ENCODE data around the gene NEO1. TPM values are rescaled to one million over a fixed set of nuclear protein-coding genes. Genes with fewer than 3 reads are reported as not detected.

The NEO1 gene
- total RNA-seq, 1 donor from 2014 or later = 37.8 TPM

- TF ChIP-seq, protein P1, sequence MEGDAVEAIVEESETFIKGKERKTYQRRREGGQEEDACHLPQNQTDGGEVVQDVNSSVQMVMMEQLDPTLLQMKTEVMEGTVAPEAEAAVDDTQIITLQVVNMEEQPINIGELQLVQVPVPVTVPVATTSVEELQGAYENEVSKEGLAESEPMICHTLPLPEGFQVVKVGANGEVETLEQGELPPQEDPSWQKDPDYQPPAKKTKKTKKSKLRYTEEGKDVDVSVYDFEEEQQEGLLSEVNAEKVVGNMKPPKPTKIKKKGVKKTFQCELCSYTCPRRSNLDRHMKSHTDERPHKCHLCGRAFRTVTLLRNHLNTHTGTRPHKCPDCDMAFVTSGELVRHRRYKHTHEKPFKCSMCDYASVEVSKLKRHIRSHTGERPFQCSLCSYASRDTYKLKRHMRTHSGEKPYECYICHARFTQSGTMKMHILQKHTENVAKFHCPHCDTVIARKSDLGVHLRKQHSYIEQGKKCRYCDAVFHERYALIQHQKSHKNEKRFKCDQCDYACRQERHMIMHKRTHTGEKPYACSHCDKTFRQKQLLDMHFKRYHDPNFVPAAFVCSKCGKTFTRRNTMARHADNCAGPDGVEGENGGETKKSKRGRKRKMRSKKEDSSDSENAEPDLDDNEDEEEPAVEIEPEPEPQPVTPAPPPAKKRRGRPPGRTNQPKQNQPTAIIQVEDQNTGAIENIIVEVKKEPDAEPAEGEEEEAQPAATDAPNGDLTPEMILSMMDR (IDR thresholded peaks at IDR 0.05) = no peak
- Histone ChIP-seq H3K27ac (no peak overlapping the region), H3K4me3 (no peak overlapping the region), H3K4me1 (no peaks in the 10 kb centered on the region), H3K36me3 (no peaks in the 10 kb centered on the region), H3K27me3 (ENCODE audit: low read depth) (peaks cover 5% of the 10 kb centered on the region), H3K9me3 (no peaks in the 10 kb centered on the region)
- DNase-seq = no peak
- no peak for ATAC-seq
- intact Hi-C loops (cut with DNase I) = no loop called here
Observed at GRCh38 chr15:73023071-73023470, 29.2 kb upstream of the NEO1 start.

- Histone ChIP-seq H3K4me3 (no peak overlapping the region), H3K27ac (no peak overlapping the region), H3K27me3 (ENCODE audit: low read depth) (peaks cover 5% of the 10 kb centered on the region), H3K4me1 (peaks cover under 1% of the 10 kb centered on the region), H3K9me3 (no peaks in the 10 kb centered on the region), H3K36me3 (no peaks in the 10 kb centered on the region)
- ATAC-seq = peak; percentile 83 to 84
- TF ChIP-seq, protein P1 (IDR thresholded peaks at IDR 0.05) = no peak
- intact Hi-C loops (cut with DNase I) = no loop called here
- DNase-seq = peak; percentile 59
Observed at GRCh38 chr15:73024168-73024567, 28.1 kb upstream of the NEO1 start.

DNA sequence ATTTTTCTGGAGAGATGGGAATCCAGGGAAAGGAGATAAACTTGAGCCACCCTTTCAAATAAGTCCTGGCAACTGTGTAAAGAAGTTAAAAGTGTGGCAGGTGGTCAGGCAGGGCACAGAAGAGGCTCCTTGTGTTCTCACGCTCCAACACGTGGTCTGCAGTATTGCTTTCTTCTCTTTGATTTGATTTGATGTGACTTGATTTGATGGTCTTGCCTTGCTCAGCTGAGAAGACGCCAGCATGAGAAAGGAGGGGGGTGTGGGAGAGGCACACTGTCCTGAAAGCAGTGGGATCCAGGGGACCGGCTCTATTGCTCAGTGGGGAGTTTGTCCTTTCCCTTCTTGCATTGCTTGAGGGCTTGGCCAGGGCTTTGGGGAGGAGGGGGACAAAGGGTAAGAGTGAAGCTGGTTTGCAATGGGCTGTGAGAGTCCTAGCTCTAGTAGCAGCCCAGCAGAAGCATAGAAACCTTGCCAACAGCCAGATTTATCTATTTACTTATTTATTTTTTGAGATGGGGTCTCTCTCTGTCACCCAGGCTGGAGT, 25.7 kb upstream of the NEO1 start:
- H3K4me3 ChIP-seq = no peak overlapping the region
- intact Hi-C loops (cut with DNase I) = no loop called here
- H3K27me3 ChIP-seq (ENCODE audit: low read depth) = no peaks in the 10 kb centered on the region
- TF ChIP-seq, protein P1 (IDR thresholded peaks at IDR 0.05) = no peak
- no peak for DNase-seq
- no peaks in the 10 kb centered on the region for H3K9me3 ChIP-seq
- H3K4me1 ChIP-seq = peaks cover 12% of the 10 kb centered on the region
- no peaks in the 10 kb centered on the region for H3K36me3 ChIP-seq
- no peak overlapping the region for H3K27ac ChIP-seq
- ATAC-seq = no peak

GRCh38 chr15:73028031-73028430, 24.2 kb upstream of the NEO1 start:
- Histone ChIP-seq H3K36me3 (no peaks in the 10 kb centered on the region), H3K27me3 (ENCODE audit: low read depth) (no peaks in the 10 kb centered on the region), H3K4me1 (peaks cover 12% of the 10 kb centered on the region), H3K9me3 (no peaks in the 10 kb centered on the region), H3K4me3 (no peak overlapping the region), H3K27ac (no peak overlapping the region)
- no peak for ATAC-seq
- intact Hi-C loops (cut with DNase I) = no loop called here
- TF ChIP-seq, protein P1 (IDR thresholded peaks at IDR 0.05) = no peak
- no peak for DNase-seq

DNA sequence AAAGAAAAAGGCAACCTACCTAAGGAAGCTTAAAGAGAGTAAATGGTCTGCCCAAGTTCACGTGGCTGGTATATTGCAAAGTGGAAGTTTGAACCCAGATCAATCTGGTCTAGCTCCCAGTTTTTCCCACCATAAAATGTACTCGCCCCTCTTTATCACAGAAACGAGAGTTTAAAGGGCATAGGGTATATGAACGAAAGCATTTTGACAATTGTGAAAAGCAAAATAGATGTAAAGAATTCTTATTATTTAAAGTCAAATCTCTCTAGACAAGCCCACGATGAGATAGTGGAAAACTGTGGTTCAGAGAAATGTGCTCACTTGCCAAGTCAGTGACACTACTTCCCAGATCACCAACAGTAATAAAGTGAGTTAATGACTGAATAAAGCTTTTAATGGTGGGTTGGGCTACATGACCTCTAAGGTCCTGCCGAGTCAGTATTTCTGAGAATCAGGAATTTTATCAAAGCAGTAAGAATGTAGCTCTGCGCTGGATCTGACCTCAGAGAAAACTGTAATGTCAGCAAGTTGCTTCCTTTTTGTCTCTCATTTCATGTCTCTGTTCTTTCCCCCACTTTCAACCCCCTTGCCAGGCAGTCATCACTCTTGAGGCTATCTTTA, 23.3 kb upstream of the NEO1 start:
- TF ChIP-seq, protein P1 (IDR thresholded peaks at IDR 0.05) = no peak
- H3K27ac ChIP-seq = no peak overlapping the region
- H3K4me1 ChIP-seq = peaks cover 12% of the 10 kb centered on the region
- DNase-seq (no peak), ATAC-seq (no peak)
- H3K9me3 ChIP-seq = no peaks in the 10 kb centered on the region
- no peaks in the 10 kb centered on the region for H3K36me3 ChIP-seq
- H3K4me3 ChIP-seq = no peak overlapping the region
- intact Hi-C loops (cut with DNase I) = no loop called here
- H3K27me3 ChIP-seq (ENCODE audit: low read depth) = no peaks in the 10 kb centered on the region

Measured in lower lobe of right lung (tissue), 2 donors.